Loucy (cell line): ENCODE results near the gene CACNA1A.

Source experiments
- CTCF ChIP-seq: fragments of 200-600 bp; sonication (generic); conservative IDR thresholded peaks from 2 replicates; pipeline ENCODE4 v1.5.1; 2014; ENCODE audit warnings: mild to moderate bottlenecking, antibody characterized with exemption, low read length
- EZH2phosphoT487 ChIP-seq: fragments of 200-600 bp; IDR thresholded peaks from 2 replicates; pipeline ENCODE4 v1.6.1; 2018; ENCODE audit warnings: antibody characterized with exemption, mild to moderate bottlenecking, moderate library complexity, borderline replicate concordance

- TF ChIP-seq CTCF, result no peak
- no peak for TF ChIP-seq EZH2phosphoT487
These were observed 32.4 kb upstream of the CACNA1A start for GRCh38 chr19:13538601-13539253.
